Inferior parietal cortex (tissue), 1 donor: ENCODE results near the gene CCDC92.
"Not testable (repeated sequence)": the region's sequence is repeated elsewhere in the genome, so short reads cannot be mapped to it uniquely, and the experiment has no call there.

Experiments used
- DNase-seq: peaks from one replicate; pipeline ENCODE4 v3.0.0-alpha.2; 2016; ENCODE audit errors: extremely low spot score

The CCDC92 gene

GRCh38 chr12:123949770-123950165, 22.9 kb downstream of the CCDC92 start:
- no peak for DNase-seq

GRCh38 chr12:123948796-123949769, 23.5 kb downstream of the CCDC92 start:
- DNase-seq, result no peak

GRCh38 chr12:123948401-123948795, 24.2 kb downstream of the CCDC92 start:
- DNase-seq, result no peak

GRCh38 chr12:123947531-123947930, 25.1 kb downstream of the CCDC92 start:
- not testable (repeated sequence) for DNase-seq

- not testable (repeated sequence) for DNase-seq
Observed at GRCh38 chr12:123946516-123947505, 25.8 kb downstream of the CCDC92 start.

- no peak for DNase-seq
Observed at GRCh38 chr12:123946152-123946515, 26.5 kb downstream of the CCDC92 start.

- no peak for DNase-seq
Observed at GRCh38 chr12:123945287-123946151, 27.1 kb downstream of the CCDC92 start.

- DNase-seq, result no peak
Observed at GRCh38 chr12:123944696-123945095, 27.9 kb downstream of the CCDC92 start.

GRCh38 chr12:123943816-123944215, 28.8 kb downstream of the CCDC92 start:
- no peak for DNase-seq

- DNase-seq, result no peak
Observed at GRCh38 chr12:123942911-123943648, 29.6 kb downstream of the CCDC92 start.

- DNase-seq, result peak; percentile 44
Observed at GRCh38 chr12:123942238-123942653, 30.4 kb downstream of the CCDC92 start.

- DNase-seq, result no peak
Observed at GRCh38 chr12:123941624-123942237, 30.9 kb downstream of the CCDC92 start.

GRCh38 chr12:123941000-123941399, 31.6 kb downstream of the CCDC92 start:
- DNase-seq, result no peak

- no peak for DNase-seq
Observed at GRCh38 chr12:123940627-123940966, 32.0 kb downstream of the CCDC92 start.

GRCh38 chr12:123939716-123940626, 32.7 kb downstream of the CCDC92 start:
- peak; percentile 45 for DNase-seq

- DNase-seq, result no peak
Observed at GRCh38 chr12:123938679-123939480, 33.8 kb downstream of the CCDC92 start.

- no peak for DNase-seq
Observed at GRCh38 chr12:123937707-123938591, 34.7 kb downstream of the CCDC92 start.
